Activated naive CD8-positive, alpha-beta T cell treated with anti-CD3 and anti-CD28 coated beads for 36 hours (primary cell): ENCODE measurements around the gene GRK4. TPM values are rescaled to one million over a fixed set of nuclear protein-coding genes. Genes with fewer than 3 reads are reported as not detected.
"Not testable (repeated sequence)": the region's sequence is repeated elsewhere in the genome, so short reads cannot be mapped to it uniquely, and the experiment has no call there.

Experiments
- DNase-seq: peaks from one replicate; pipeline ENCODE4 v3.0.0; 2021
- H3K27ac Mint-ChIP-seq: one replicate; pipeline ENCODE4 v1.8.0; 2022; ENCODE audit warnings: mild to moderate bottlenecking, moderate library complexity, mixed read lengths
- H3K27me3 Mint-ChIP-seq: one replicate; pipeline ENCODE4 v1.8.0; 2022; ENCODE audit warnings: mild to moderate bottlenecking, mixed read lengths
- H3K36me3 Mint-ChIP-seq: one replicate; pipeline ENCODE4 v1.8.0; 2021; ENCODE audit warnings: mild to moderate bottlenecking, mixed read lengths
- H3K4me1 Mint-ChIP-seq: one replicate; pipeline ENCODE4 v1.8.0; 2021; ENCODE audit warnings: mixed read lengths
- H3K4me3 Mint-ChIP-seq: one replicate; pipeline ENCODE4 v1.8.0; 2022; ENCODE audit warnings: mild to moderate bottlenecking, moderate library complexity, mixed read lengths
- H3K9me3 Mint-ChIP-seq: one replicate; pipeline ENCODE4 v1.8.0; 2022; ENCODE audit warnings: mixed read lengths
- total RNA-seq, 2 experiments: library from RNA; stranded (reverse); gene quantifications; one replicate each; pipeline ENCODE4 v1.2.3, GENCODE V29; 2021

Gene GRK4
- total RNA-seq, 2 experiments from 2014 or later, result 2.6 to 3.2 TPM

GRCh38 chr4:2935762-2936743, 27.3 kb upstream of the GRK4 start:
- Mint-ChIP-seq H3K36me3 (peaks cover 61% of the 10 kb centered on the region), H3K27me3 (no peaks in the 10 kb centered on the region), H3K4me1 (peaks cover 34% of the 10 kb centered on the region), H3K4me3 (peak overlapping the region; percentile 91), H3K9me3 (peaks cover 2% of the 10 kb centered on the region), H3K27ac (peak overlapping the region; percentile 88)
- peak; percentile 77 for DNase-seq

- peaks cover 2% of the 10 kb centered on the region for H3K9me3 Mint-ChIP-seq
- DNase-seq, result peak; percentile 60
- peak overlapping the region; percentile 88 for H3K27ac Mint-ChIP-seq
- H3K36me3 Mint-ChIP-seq, result peaks cover 64% of the 10 kb centered on the region
- H3K27me3 Mint-ChIP-seq, result no peaks in the 10 kb centered on the region
- peaks cover 34% of the 10 kb centered on the region for H3K4me1 Mint-ChIP-seq
- H3K4me3 Mint-ChIP-seq, result peak overlapping the region; percentile 91
Measured at GRCh38 chr4:2936773-2937145, 26.6 kb upstream of the GRK4 start.

- no peak for DNase-seq
- H3K9me3 Mint-ChIP-seq, result peaks cover 2% of the 10 kb centered on the region
Measured at GRCh38 chr4:2937146-2937857, 26.1 kb upstream of the GRK4 start.

GRCh38 chr4:2937986-2938385, 25.4 kb upstream of the GRK4 start:
- peak overlapping the region; percentile 60 for H3K27ac Mint-ChIP-seq
- H3K4me3 Mint-ChIP-seq, result no peak overlapping the region
- H3K27me3 Mint-ChIP-seq, result no peaks in the 10 kb centered on the region

More at GRCh38 chr4:2937146-2937857, 26.1 kb upstream of the GRK4 start:
- peaks cover 59% of the 10 kb centered on the region for H3K36me3 Mint-ChIP-seq
- H3K4me1 Mint-ChIP-seq, result peaks cover 34% of the 10 kb centered on the region
- no peaks in the 10 kb centered on the region for H3K27me3 Mint-ChIP-seq
- peak overlapping the region; percentile 88 for H3K27ac Mint-ChIP-seq
- H3K4me3 Mint-ChIP-seq, result peak overlapping the region; percentile 91

GRCh38 chr4:2938411-2938810, 25.0 kb upstream of the GRK4 start:
- H3K9me3 Mint-ChIP-seq, H3K27me3 Mint-ChIP-seq, H3K4me3 Mint-ChIP-seq, DNase-seq: not testable (repeated sequence)
- Mint-ChIP-seq H3K27ac (peak overlapping the region; percentile 60), H3K4me1 (peaks cover 29% of the 10 kb centered on the region), H3K36me3 (peaks cover 57% of the 10 kb centered on the region)

More at GRCh38 chr4:2937986-2938385, 25.4 kb upstream of the GRK4 start:
- no peak for DNase-seq
- Mint-ChIP-seq H3K36me3 (peaks cover 60% of the 10 kb centered on the region), H3K9me3 (peaks cover 2% of the 10 kb centered on the region), H3K4me1 (peaks cover 32% of the 10 kb centered on the region)

GRCh38 chr4:2938906-2939305, 24.5 kb upstream of the GRK4 start:
- Mint-ChIP-seq H3K36me3 (peaks cover 57% of the 10 kb centered on the region), H3K27me3 (no peaks in the 10 kb centered on the region), H3K4me1 (peaks cover 29% of the 10 kb centered on the region), H3K9me3 (peaks cover 2% of the 10 kb centered on the region), H3K4me3 (peak overlapping the region; percentile 15), H3K27ac (peak overlapping the region; percentile 43)
- no peak for DNase-seq

GRCh38 chr4:2939383-2940243, 23.8 kb upstream of the GRK4 start:
- Mint-ChIP-seq H3K36me3 (peaks cover 61% of the 10 kb centered on the region), H3K4me1 (peaks cover 32% of the 10 kb centered on the region), H3K9me3 (peaks cover 2% of the 10 kb centered on the region), H3K27me3 (no peaks in the 10 kb centered on the region), H3K27ac (peak overlapping the region; percentile 43), H3K4me3 (peak overlapping the region; percentile 15)
- DNase-seq, result no peak

- Mint-ChIP-seq H3K27ac (peak overlapping the region; percentile 56), H3K9me3 (peaks cover 2% of the 10 kb centered on the region), H3K4me1 (peaks cover 32% of the 10 kb centered on the region), H3K36me3 (peaks cover 59% of the 10 kb centered on the region), H3K27me3 (no peaks in the 10 kb centered on the region), H3K4me3 (no peak overlapping the region)
- DNase-seq, result no peak
Measured at GRCh38 chr4:2940267-2941137, 22.9 kb upstream of the GRK4 start.

GRCh38 chr4:2941138-2942036, 22.0 kb upstream of the GRK4 start:
- DNase-seq, result no peak
- Mint-ChIP-seq H3K9me3 (peaks cover 2% of the 10 kb centered on the region), H3K4me1 (peaks cover 25% of the 10 kb centered on the region), H3K36me3 (peaks cover 54% of the 10 kb centered on the region), H3K4me3 (no peak overlapping the region), H3K27ac (peak overlapping the region; percentile 56), H3K27me3 (no peaks in the 10 kb centered on the region)

GRCh38 chr4:2942037-2942531, 21.3 kb upstream of the GRK4 start:
- Mint-ChIP-seq H3K27ac (peak overlapping the region; percentile 72), H3K4me1 (peaks cover 18% of the 10 kb centered on the region)

GRCh38 chr4:2942532-2943363, 20.6 kb upstream of the GRK4 start:
- H3K4me3 Mint-ChIP-seq, result peak overlapping the region; percentile 38
- H3K27ac Mint-ChIP-seq, result peak overlapping the region; percentile 72
- H3K9me3 Mint-ChIP-seq, result no peaks in the 10 kb centered on the region
- H3K27me3 Mint-ChIP-seq, result no peaks in the 10 kb centered on the region
- H3K36me3 Mint-ChIP-seq, result peaks cover 42% of the 10 kb centered on the region
- DNase-seq, result no peak
- H3K4me1 Mint-ChIP-seq, result peaks cover 13% of the 10 kb centered on the region

More at GRCh38 chr4:2942037-2942531, 21.3 kb upstream of the GRK4 start:
- H3K36me3 Mint-ChIP-seq, result peaks cover 47% of the 10 kb centered on the region
- H3K9me3 Mint-ChIP-seq, result no peaks in the 10 kb centered on the region
- no peak overlapping the region for H3K4me3 Mint-ChIP-seq
- no peak for DNase-seq
- no peaks in the 10 kb centered on the region for H3K27me3 Mint-ChIP-seq

GRCh38 chr4:2943364-2944090, 19.8 kb upstream of the GRK4 start:
- H3K27ac Mint-ChIP-seq, result peak overlapping the region; percentile 71
- no peaks in the 10 kb centered on the region for H3K9me3 Mint-ChIP-seq
- peak overlapping the region; percentile 32 for H3K4me3 Mint-ChIP-seq
- H3K4me1 Mint-ChIP-seq, result peaks cover 8% of the 10 kb centered on the region
- peaks cover 41% of the 10 kb centered on the region for H3K36me3 Mint-ChIP-seq
- H3K27me3 Mint-ChIP-seq, result no peaks in the 10 kb centered on the region
- no peak for DNase-seq
